ENCODE measurements around the gene SLC2A1.

The SLC2A1 gene

GRCh38 chr1:42936309-42937078 is 22.2 kb downstream of the SLC2A1 start:
- H3K4me1 ChIP-seq (ENCODE audit: control insufficient read depth, insufficient read depth, low read length): peaks cover 44% of the 10 kb centered on the region
- no peak overlapping the region for H3K9ac ChIP-seq (ENCODE audit: low read length)
- peaks cover 4% of the 10 kb centered on the region for H3K36me3 ChIP-seq (ENCODE audit: control insufficient read depth, insufficient read depth, low read length, severe bottlenecking)
- no peaks in the 10 kb centered on the region for H3K27me3 ChIP-seq (replicated peaks; ENCODE audit: control insufficient read depth, insufficient read depth, low read length)
- no peak overlapping the region for H3K4me3 ChIP-seq (ENCODE audit: low read length)
- DNase-seq (ENCODE audit: low read depth): peak; percentile 68
- H3K9me3 ChIP-seq (ENCODE audit: control insufficient read depth, low read length): no peaks in the 10 kb centered on the region

- Histone ChIP-seq H3K9ac (ENCODE audit: low read length) (no peak overlapping the region), H3K4me1 (ENCODE audit: control insufficient read depth, insufficient read depth, low read length) (peaks cover 39% of the 10 kb centered on the region), H3K36me3 (ENCODE audit: control insufficient read depth, insufficient read depth, low read length, severe bottlenecking) (peaks cover 4% of the 10 kb centered on the region), H3K9me3 (ENCODE audit: control insufficient read depth, low read length) (no peaks in the 10 kb centered on the region), H3K4me3 (ENCODE audit: low read length) (no peak overlapping the region), H3K27me3 (replicated peaks; ENCODE audit: control insufficient read depth, insufficient read depth, low read length) (no peaks in the 10 kb centered on the region)
- no peak for DNase-seq (ENCODE audit: low read depth)
Observed at GRCh38 chr1:42935971-42936308, 22.7 kb downstream of the SLC2A1 start.

- no peak for DNase-seq (ENCODE audit: low read depth)
- no peaks in the 10 kb centered on the region for H3K27me3 ChIP-seq (replicated peaks; ENCODE audit: control insufficient read depth, insufficient read depth, low read length)
- peaks cover 9% of the 10 kb centered on the region for H3K36me3 ChIP-seq (ENCODE audit: control insufficient read depth, insufficient read depth, low read length, severe bottlenecking)
- H3K4me3 ChIP-seq (ENCODE audit: low read length): no peak overlapping the region
- H3K9me3 ChIP-seq (ENCODE audit: control insufficient read depth, low read length): no peaks in the 10 kb centered on the region
- H3K4me1 ChIP-seq (ENCODE audit: control insufficient read depth, insufficient read depth, low read length): peaks cover 33% of the 10 kb centered on the region
- H3K9ac ChIP-seq (ENCODE audit: low read length): no peak overlapping the region
Observed at GRCh38 chr1:42935313-42935895, 23.3 kb downstream of the SLC2A1 start.

- no peak for DNase-seq (ENCODE audit: low read depth)
Observed at GRCh38 chr1:42934541-42935312, 23.9 kb downstream of the SLC2A1 start.

GRCh38 chr1:42933610-42934491 is 24.8 kb downstream of the SLC2A1 start:
- Histone ChIP-seq H3K36me3 (ENCODE audit: control insufficient read depth, insufficient read depth, low read length, severe bottlenecking) (peaks cover 23% of the 10 kb centered on the region), H3K9me3 (ENCODE audit: control insufficient read depth, low read length) (no peaks in the 10 kb centered on the region), H3K4me3 (ENCODE audit: low read length) (no peak overlapping the region), H3K4me1 (ENCODE audit: control insufficient read depth, insufficient read depth, low read length) (peaks cover 26% of the 10 kb centered on the region), H3K27me3 (replicated peaks; ENCODE audit: control insufficient read depth, insufficient read depth, low read length) (no peaks in the 10 kb centered on the region), H3K9ac (ENCODE audit: low read length) (no peak overlapping the region)
- DNase-seq (ENCODE audit: low read depth): no peak

More at GRCh38 chr1:42934541-42935312, 23.9 kb downstream of the SLC2A1 start:
- H3K9me3 ChIP-seq (ENCODE audit: control insufficient read depth, low read length): no peaks in the 10 kb centered on the region
- H3K36me3 ChIP-seq (ENCODE audit: control insufficient read depth, insufficient read depth, low read length, severe bottlenecking): peaks cover 15% of the 10 kb centered on the region
- H3K4me3 ChIP-seq (ENCODE audit: low read length): no peak overlapping the region
- H3K4me1 ChIP-seq (ENCODE audit: control insufficient read depth, insufficient read depth, low read length): peaks cover 30% of the 10 kb centered on the region
- no peak overlapping the region for H3K9ac ChIP-seq (ENCODE audit: low read length)
- no peaks in the 10 kb centered on the region for H3K27me3 ChIP-seq (replicated peaks; ENCODE audit: control insufficient read depth, insufficient read depth, low read length)

GRCh38 chr1:42933060-42933586 is 25.5 kb downstream of the SLC2A1 start:
- no peaks in the 10 kb centered on the region for H3K27me3 ChIP-seq (replicated peaks; ENCODE audit: control insufficient read depth, insufficient read depth, low read length)
- H3K4me3 ChIP-seq (ENCODE audit: low read length): no peak overlapping the region
- no peak for DNase-seq (ENCODE audit: low read depth)
- H3K36me3 ChIP-seq (ENCODE audit: control insufficient read depth, insufficient read depth, low read length, severe bottlenecking): peaks cover 31% of the 10 kb centered on the region
- H3K9me3 ChIP-seq (ENCODE audit: control insufficient read depth, low read length): no peaks in the 10 kb centered on the region
- H3K9ac ChIP-seq (ENCODE audit: low read length): no peak overlapping the region
- H3K4me1 ChIP-seq (ENCODE audit: control insufficient read depth, insufficient read depth, low read length): peaks cover 26% of the 10 kb centered on the region

- no peak for DNase-seq (ENCODE audit: low read depth)
- H3K36me3 ChIP-seq (ENCODE audit: control insufficient read depth, insufficient read depth, low read length, severe bottlenecking): peaks cover 37% of the 10 kb centered on the region
- H3K9me3 ChIP-seq (ENCODE audit: control insufficient read depth, low read length): no peaks in the 10 kb centered on the region
- H3K4me1 ChIP-seq (ENCODE audit: control insufficient read depth, insufficient read depth, low read length): peaks cover 21% of the 10 kb centered on the region
- no peak overlapping the region for H3K4me3 ChIP-seq (ENCODE audit: low read length)
- no peak overlapping the region for H3K9ac ChIP-seq (ENCODE audit: low read length)
- no peaks in the 10 kb centered on the region for H3K27me3 ChIP-seq (replicated peaks; ENCODE audit: control insufficient read depth, insufficient read depth, low read length)
Observed at GRCh38 chr1:42932442-42932941, 26.2 kb downstream of the SLC2A1 start.

- Histone ChIP-seq H3K4me1 (ENCODE audit: control insufficient read depth, insufficient read depth, low read length) (peaks cover 15% of the 10 kb centered on the region), H3K4me3 (ENCODE audit: low read length) (no peak overlapping the region), H3K9me3 (ENCODE audit: control insufficient read depth, low read length) (no peaks in the 10 kb centered on the region), H3K36me3 (ENCODE audit: control insufficient read depth, insufficient read depth, low read length, severe bottlenecking) (peaks cover 42% of the 10 kb centered on the region), H3K27me3 (replicated peaks; ENCODE audit: control insufficient read depth, insufficient read depth, low read length) (no peaks in the 10 kb centered on the region), H3K9ac (ENCODE audit: low read length) (no peak overlapping the region)
- DNase-seq (ENCODE audit: low read depth): no peak
Observed at GRCh38 chr1:42931911-42932422, 26.7 kb downstream of the SLC2A1 start.

- H3K4me3 ChIP-seq (ENCODE audit: low read length): no peak overlapping the region
- no peak overlapping the region for H3K9ac ChIP-seq (ENCODE audit: low read length)
- peaks cover 7% of the 10 kb centered on the region for H3K4me1 ChIP-seq (ENCODE audit: control insufficient read depth, insufficient read depth, low read length)
- DNase-seq (ENCODE audit: low read depth): peak; percentile 53
- H3K36me3 ChIP-seq (ENCODE audit: control insufficient read depth, insufficient read depth, low read length, severe bottlenecking): peaks cover 50% of the 10 kb centered on the region
- no peaks in the 10 kb centered on the region for H3K27me3 ChIP-seq (replicated peaks; ENCODE audit: control insufficient read depth, insufficient read depth, low read length)
- H3K9me3 ChIP-seq (ENCODE audit: control insufficient read depth, low read length): no peaks in the 10 kb centered on the region
Observed at GRCh38 chr1:42931108-42931539, 27.5 kb downstream of the SLC2A1 start.

Data from adipocyte (in vitro differentiated cells).